ENCODE results near the gene CUX1. TPM values are rescaled to one million over a fixed set of nuclear protein-coding genes. Genes with fewer than 3 reads are reported as not detected.

Gene CUX1
- total RNA-seq, 1 experiment from 2014 or later = 54.8 TPM

DNA sequence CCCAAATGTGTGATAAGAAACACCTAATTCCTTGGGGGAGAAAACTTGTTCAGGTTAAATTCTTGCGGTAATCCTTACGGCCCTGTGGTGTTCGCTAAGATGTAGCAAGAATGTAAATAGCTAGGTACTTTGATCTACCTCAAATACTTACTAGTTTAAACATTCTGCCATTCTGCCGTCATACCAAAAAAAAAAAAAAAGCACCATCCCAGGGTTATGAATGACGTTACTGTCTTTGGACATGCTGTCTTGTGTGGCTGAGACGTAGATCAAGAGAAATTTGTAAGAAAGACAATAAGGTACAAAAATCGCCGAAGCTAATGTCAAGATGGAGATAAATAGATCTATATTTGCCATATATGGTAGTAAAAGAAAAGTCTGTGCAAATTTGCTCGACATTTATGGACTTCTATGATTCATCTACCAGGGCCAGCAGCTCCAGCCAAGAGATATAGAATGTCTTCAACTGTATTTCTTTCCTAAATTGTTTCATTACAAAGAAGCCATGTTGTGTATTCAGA is 195.6 kb downstream of the CUX1 start:
- Mint-ChIP-seq H3K9me3 (ENCODE audit: low read depth, unreplicated experiment) (no peaks in the 10 kb centered on the region), H3K27ac (ENCODE audit: unreplicated experiment) (no peak overlapping the region), H3K36me3 (ENCODE audit: insufficient read depth, unreplicated experiment) (no peaks in the 10 kb centered on the region), H3K4me1 (ENCODE audit: low read depth, unreplicated experiment) (peaks cover 12% of the 10 kb centered on the region), H3K4me3 (ENCODE audit: low read depth, unreplicated experiment) (no peak overlapping the region), H3K27me3 (ENCODE audit: unreplicated experiment) (no peaks in the 10 kb centered on the region)
- DNase-seq = no peak
- TF ChIP-seq, protein P1, sequence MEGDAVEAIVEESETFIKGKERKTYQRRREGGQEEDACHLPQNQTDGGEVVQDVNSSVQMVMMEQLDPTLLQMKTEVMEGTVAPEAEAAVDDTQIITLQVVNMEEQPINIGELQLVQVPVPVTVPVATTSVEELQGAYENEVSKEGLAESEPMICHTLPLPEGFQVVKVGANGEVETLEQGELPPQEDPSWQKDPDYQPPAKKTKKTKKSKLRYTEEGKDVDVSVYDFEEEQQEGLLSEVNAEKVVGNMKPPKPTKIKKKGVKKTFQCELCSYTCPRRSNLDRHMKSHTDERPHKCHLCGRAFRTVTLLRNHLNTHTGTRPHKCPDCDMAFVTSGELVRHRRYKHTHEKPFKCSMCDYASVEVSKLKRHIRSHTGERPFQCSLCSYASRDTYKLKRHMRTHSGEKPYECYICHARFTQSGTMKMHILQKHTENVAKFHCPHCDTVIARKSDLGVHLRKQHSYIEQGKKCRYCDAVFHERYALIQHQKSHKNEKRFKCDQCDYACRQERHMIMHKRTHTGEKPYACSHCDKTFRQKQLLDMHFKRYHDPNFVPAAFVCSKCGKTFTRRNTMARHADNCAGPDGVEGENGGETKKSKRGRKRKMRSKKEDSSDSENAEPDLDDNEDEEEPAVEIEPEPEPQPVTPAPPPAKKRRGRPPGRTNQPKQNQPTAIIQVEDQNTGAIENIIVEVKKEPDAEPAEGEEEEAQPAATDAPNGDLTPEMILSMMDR (IDR thresholded peaks at IDR 0.05; ENCODE audit: unreplicated experiment) = no peak
- BruUV-seq (replicated peaks) = no TSS peak
- CTCF ChIA-PET = no interaction called here
- intact Hi-C loops (cut with micrococcal nuclease; ENCODE audit: unreplicated experiment) = no loop called here

DNA sequence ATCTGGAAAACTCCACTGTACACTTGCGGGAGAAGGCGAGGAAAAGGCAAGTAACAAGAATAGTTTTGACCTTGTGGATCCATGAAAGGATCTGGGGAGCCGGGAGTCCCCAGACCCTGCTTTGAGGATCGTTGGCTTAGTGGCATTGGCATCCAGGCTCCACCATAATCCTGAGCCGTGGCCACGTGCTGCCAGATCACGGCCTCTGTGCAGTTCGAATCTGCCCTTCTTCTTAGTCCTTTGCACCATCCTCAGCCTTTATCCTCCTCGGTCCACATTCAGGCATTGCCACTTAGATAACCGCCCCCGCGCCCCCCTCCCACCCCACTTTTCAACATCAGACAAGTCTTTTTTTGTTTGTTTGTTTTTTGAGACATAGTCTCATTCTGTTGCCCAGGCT is 201.4 kb downstream of the CUX1 start:
- intact Hi-C loops (cut with micrococcal nuclease; ENCODE audit: unreplicated experiment) = no loop called here
- CTCF ChIA-PET = no interaction called here
- H3K4me1 Mint-ChIP-seq (ENCODE audit: low read depth, unreplicated experiment) = no peaks in the 10 kb centered on the region
- DNase-seq = no peak
- no peaks in the 10 kb centered on the region for H3K27me3 Mint-ChIP-seq (ENCODE audit: unreplicated experiment)
- no peaks in the 10 kb centered on the region for H3K36me3 Mint-ChIP-seq (ENCODE audit: insufficient read depth, unreplicated experiment)
- no peak overlapping the region for H3K4me3 Mint-ChIP-seq (ENCODE audit: low read depth, unreplicated experiment)
- H3K9me3 Mint-ChIP-seq (ENCODE audit: low read depth, unreplicated experiment) = no peaks in the 10 kb centered on the region
- no TSS peak for BruUV-seq (replicated peaks)
- TF ChIP-seq, protein P1 (IDR thresholded peaks at IDR 0.05; ENCODE audit: unreplicated experiment) = no peak
- no peak overlapping the region for H3K27ac Mint-ChIP-seq (ENCODE audit: unreplicated experiment)

DNA sequence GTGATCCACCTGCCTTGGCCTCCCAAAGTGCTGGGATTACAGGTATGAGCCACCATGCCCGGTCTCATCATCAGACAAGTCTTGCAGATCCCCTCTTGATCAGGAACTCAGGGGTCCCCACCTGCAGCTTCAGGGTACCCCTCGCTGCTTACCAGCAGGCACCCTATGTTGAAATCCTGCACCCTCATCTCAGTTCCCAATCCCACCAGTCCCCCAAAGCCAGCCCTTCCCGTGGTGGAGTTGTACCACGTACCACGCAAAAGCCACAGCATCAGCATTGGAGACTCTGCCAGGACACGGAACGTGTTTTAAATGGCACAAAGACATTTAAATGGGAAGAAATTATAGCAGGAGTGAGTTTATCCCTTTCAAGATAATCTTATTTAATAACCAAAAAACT is 202.0 kb downstream of the CUX1 start:
- TF ChIP-seq, protein P1 (IDR thresholded peaks at IDR 0.05; ENCODE audit: unreplicated experiment) = no peak
- no peak for DNase-seq
- BruUV-seq (replicated peaks) = no TSS peak
- intact Hi-C loops (cut with micrococcal nuclease; ENCODE audit: unreplicated experiment) = no loop called here
- no peak overlapping the region for H3K4me3 Mint-ChIP-seq (ENCODE audit: low read depth, unreplicated experiment)
- H3K9me3 Mint-ChIP-seq (ENCODE audit: low read depth, unreplicated experiment) = no peaks in the 10 kb centered on the region
- no peak overlapping the region for H3K27ac Mint-ChIP-seq (ENCODE audit: unreplicated experiment)
- no peaks in the 10 kb centered on the region for H3K4me1 Mint-ChIP-seq (ENCODE audit: low read depth, unreplicated experiment)
- H3K36me3 Mint-ChIP-seq (ENCODE audit: insufficient read depth, unreplicated experiment) = no peaks in the 10 kb centered on the region
- CTCF ChIA-PET = no interaction called here
- no peaks in the 10 kb centered on the region for H3K27me3 Mint-ChIP-seq (ENCODE audit: unreplicated experiment)

DNA sequence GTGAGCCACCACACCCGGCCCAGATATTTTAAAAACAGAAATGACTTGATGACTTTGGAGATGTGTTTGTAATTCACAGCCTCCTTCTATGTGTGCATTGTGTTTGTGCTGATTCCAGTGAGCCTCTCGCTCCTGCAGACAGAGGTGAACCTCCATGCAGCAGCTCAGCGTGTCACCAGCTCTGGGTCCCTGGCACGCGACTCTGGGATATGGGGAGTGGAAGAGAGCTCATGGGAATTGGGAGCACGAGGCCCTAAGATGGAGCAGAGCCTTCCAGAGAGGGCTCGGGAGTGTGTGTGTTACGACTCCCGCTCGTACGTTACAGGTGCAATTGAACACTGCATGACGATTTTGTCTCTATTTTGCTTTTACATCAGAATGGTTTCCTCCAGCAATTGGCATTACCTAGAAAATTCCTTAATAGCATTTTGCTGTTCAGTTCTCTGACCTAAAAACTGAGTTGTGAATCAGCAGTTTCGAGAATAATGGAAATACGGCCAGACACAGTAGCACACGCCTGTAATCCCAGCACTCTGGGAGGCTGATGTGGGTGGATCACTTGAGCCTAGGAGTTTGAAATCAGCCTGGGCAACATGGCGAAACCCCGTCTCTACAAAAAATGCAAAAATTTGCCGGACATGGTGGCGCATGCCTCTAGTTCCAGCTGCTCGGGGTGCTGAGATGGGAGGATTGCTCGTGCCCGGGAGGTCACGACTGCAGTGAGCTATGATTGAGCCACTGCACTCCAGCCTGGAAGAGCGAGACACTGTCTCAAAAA is 204.6 kb downstream of the CUX1 start:
- Mint-ChIP-seq H3K27ac (ENCODE audit: unreplicated experiment) (no peak overlapping the region), H3K4me3 (ENCODE audit: low read depth, unreplicated experiment) (no peak overlapping the region), H3K27me3 (ENCODE audit: unreplicated experiment) (no peaks in the 10 kb centered on the region), H3K36me3 (ENCODE audit: insufficient read depth, unreplicated experiment) (no peaks in the 10 kb centered on the region), H3K4me1 (ENCODE audit: low read depth, unreplicated experiment) (no peaks in the 10 kb centered on the region), H3K9me3 (ENCODE audit: low read depth, unreplicated experiment) (no peaks in the 10 kb centered on the region)
- CTCF ChIA-PET = no interaction called here
- BruUV-seq (replicated peaks) = no TSS peak
- TF ChIP-seq, protein P1 (IDR thresholded peaks at IDR 0.05; ENCODE audit: unreplicated experiment) = no peak
- intact Hi-C loops (cut with micrococcal nuclease; ENCODE audit: unreplicated experiment) = no loop called here
- no peak for DNase-seq
